NCI-H1694 (cell line): ENCODE data around the gene SLITRK2.

ENCODE experiments used
- DNase-seq: peaks from one replicate; lab custom pipeline; 2025; lab: John Stamatoyannopoulos, UW

SLITRK2 gene, protein sequence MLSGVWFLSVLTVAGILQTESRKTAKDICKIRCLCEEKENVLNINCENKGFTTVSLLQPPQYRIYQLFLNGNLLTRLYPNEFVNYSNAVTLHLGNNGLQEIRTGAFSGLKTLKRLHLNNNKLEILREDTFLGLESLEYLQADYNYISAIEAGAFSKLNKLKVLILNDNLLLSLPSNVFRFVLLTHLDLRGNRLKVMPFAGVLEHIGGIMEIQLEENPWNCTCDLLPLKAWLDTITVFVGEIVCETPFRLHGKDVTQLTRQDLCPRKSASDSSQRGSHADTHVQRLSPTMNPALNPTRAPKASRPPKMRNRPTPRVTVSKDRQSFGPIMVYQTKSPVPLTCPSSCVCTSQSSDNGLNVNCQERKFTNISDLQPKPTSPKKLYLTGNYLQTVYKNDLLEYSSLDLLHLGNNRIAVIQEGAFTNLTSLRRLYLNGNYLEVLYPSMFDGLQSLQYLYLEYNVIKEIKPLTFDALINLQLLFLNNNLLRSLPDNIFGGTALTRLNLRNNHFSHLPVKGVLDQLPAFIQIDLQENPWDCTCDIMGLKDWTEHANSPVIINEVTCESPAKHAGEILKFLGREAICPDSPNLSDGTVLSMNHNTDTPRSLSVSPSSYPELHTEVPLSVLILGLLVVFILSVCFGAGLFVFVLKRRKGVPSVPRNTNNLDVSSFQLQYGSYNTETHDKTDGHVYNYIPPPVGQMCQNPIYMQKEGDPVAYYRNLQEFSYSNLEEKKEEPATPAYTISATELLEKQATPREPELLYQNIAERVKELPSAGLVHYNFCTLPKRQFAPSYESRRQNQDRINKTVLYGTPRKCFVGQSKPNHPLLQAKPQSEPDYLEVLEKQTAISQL

DNA sequence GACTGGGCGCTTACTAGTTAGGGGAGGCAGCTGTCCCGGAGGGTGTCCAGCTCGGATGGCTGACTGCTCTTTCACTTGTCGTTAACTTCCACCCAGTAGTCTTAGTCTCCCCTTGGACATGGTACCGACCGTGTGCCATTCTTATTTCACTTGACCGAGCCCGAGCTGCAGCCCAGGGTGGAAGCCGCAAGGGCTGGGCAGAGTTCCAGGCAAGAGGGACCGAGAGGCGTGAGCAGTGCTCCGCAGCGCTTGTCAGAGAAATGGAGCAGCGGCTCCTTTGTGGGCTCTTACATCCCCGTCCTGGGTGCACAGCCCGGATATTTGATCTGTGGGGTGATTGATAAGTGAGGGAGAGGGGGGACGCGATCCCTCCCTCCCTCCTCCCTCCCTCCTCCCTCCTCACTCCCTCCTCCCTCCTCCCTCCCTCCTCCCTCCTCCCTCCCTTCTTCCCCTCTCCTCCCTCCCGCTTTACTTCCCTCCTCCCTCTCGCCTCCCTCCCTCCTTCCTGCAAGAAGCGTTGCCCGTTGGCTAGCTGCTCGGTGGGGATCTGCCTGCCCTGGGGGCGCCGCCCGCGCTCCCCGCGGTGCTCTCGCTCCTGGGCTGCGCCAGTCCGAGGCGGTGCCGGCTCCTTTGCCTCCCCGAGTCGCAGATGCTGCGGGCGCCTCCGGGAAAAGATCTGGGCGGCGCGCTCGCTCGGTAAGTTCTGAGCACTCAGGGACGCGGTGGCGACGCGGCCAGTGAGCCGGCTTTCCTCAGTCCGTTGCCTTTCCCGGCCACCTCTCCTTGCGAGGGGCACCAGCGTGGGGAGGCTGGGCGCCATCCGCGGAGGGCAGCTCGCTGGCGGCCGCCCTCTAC, at the start of gene SLITRK2:
SLITRK2 (plus strand) TSS at position 499 of the 855 bp plus-strand sequence. CDS start 4,597 bp downstream, outside the sequence.
- DNase-seq: no peak

DNA sequence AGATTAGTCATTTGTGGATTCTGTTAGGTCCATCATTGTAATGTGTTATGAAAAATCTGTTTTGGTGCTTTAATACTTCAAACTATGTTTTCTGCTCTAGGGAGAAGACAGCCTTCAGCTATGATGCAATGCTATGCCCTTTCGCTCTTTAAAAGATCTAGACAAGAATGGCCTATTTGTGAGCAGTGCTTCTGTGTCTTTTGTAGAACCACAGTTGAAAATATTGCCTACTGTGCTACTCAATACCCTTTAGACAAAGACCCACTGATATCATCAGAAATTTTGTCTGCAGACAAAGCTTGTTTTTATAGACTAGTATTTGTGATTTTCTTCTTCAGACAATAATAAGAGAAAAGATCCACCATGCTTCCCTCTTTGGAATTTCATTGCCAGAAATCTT, 44.6 kb upstream of the SLITRK2 start:
- no peak for DNase-seq

DNA sequence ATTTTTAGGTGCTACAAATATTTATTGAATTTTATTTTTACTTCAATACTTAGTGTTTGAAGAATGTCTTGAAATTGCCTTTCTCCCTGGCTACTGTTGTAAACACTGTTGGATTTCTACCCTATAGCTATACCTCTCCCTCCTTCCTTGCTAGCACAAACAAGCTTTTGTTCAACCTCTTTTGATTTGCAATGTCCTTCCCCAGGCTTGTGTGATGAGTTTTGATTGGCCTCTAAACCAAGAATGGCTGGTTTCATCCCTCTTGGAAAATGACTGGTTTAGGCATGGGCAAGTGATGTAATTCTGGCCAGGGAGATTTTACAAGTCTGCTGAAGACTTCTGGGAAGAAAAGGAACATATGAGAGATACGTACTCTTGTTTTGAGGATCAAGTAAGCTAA, 25.3 kb upstream of the SLITRK2 start:
- no peak for DNase-seq

DNA sequence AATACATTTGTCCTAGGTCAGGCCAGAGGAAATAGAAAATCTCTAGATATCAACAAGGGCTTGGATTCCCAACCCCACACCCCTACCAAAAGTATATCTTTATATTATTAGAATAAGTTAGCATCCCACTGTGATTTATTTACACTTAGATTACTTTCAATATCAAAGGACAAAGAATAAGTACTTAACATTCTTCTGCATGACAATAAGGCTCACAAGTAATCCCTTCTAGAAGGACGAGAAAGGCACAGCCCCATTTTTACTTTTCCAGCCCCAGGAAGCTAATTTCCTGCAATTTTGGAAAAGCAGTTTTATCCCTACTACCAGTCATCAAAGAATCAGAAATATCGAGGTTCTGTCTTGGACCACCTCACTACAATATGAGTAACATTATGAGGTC, 14.1 kb upstream of the SLITRK2 start:
- DNase-seq: no peak

DNA sequence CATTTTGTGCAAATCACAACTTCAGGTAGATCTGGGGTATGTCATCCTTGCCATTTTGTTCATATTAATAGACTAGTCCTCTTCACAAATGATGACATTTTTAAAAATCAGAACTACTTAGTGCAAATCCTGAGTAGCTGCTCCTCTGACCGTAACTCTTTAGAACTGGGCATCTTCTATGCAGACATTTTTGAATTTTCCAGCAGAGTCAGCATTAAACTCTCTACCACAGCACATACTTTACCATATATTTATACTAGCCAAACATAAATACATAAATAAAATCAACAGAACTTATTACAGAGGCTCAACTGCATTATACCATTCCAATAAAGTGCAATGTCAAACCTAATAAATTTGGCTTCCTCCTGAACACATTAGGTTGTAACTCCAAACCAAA, 4.5 kb upstream of the SLITRK2 start:
- DNase-seq: no peak

DNA sequence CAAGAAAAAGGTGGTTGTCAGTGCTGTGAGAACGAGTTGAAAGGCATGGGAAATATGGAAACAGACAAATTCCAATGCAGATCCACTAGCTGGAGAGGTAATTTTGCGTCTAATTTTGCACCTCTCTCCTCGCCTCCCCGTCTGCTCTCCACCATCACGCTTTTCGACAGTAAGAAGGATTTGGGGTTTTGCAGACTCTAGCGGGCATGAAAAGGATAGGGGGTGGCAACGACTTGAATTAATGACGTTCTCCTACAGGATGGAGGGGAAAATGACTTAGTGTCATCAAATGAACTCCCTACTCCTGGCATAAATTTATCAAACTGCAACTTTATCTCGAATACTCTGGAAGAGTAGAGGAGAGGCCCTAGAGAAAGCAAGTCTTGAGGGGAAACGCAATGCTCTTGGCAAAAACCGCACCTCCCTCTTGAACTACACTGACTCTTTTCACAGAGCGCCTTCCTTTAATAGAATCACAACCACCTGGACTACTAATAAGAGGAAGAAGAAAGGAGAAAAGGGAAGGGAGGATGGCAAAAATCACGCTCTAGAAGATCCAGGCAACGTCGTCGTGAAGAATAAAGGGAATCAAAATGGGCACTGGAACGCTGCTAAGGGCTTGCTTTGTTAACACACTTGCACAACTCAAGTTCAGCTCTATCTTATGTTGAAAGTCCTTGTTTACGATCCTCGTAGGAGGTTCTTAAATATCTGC, 871 bp upstream of the SLITRK2 start:
- DNase-seq: no peak

DNA sequence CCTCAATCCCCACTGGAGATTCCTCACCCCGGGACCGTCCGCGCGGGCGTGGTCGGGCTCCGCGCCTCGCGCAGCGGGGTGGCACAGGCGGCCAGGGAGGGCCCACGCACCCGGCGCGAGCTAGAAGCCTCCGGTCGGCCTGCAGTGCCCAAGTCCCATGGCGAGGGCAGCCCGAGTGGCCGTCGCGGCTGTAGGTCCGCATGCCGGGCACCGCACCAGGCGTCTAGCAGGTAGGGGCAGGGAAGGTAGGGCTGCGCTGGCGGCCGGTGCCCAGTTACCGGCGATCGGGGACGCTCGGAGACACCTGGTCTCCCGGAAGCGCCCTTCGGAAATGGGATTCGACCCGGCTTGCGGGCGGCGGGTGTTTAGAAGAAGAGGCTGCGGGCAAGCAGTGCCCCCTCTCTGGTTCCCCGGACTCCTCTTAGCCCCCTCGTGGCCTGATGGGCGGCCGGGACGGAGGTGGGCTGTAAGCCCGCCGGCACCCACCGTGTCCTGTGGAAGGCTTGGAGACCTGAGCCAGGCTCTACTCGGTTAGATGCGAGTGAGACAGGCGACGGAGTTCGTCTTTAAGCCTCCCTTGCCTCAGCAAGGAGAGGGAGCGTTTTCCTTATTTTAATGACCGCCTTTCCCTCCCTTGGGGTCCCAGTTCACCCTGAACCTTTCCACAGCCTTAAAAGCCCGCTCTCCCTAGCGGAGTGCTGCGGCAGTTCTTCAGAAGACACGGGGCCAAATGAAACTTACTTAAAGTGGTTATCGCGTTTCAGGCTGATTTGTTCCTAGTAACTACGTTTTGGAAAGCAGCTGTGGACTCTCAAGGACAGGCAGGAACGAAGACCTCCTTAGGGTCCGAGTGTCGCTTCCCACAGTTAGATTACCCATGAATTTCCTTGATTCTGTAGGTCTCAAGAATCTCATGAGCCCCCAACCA, 821 bp downstream of the SLITRK2 start:
- DNase-seq: no peak

DNA sequence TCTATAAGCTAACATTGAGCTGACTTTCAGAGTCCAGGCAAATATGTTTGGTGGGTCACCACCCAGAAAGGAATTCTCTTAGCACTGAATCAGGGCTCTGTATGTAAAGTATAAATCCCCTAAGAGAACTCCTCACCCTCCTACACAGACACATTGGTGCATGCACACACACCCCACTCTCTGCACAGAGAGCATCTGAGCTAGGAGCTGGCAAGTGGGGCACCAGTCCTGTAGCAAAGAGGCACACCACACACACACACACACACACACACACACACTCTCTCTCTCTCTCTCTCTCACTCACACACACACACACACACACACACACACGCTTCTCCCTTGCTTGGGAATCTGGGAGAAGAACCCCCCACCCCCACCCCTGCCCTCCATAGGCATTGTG, 3.2 kb downstream of the SLITRK2 start:
- no peak for DNase-seq

DNA sequence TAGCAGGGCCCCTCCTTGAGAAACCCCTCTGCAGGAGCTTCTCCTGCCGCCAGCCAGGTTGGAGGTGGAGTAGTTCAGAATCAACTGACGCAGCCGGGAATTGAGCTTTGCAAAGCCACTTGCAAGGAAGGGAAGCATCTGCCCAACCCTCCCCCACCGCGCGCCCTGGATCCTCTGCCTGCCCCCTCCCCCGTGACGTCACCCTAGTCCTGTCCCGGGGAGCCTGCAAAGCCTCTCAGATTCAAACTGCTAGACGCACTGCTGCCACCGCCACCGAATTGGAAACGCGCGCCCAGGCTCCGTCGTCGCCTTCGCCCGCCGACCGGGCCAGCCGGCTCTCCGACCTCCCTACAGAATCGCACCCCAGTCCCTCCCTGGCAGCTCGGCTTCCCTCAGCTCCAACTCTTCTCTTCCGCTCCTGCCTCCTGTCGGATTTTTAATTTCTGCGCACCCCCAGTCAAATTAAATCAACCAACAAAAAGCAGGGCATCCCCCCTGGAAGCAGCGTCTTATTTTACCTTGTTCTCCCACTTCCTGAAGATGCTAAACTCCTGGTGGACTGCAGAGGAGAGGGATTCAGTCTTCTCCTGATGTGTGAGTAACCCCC, 3.8 kb downstream of the SLITRK2 start:
- DNase-seq: no peak

DNA sequence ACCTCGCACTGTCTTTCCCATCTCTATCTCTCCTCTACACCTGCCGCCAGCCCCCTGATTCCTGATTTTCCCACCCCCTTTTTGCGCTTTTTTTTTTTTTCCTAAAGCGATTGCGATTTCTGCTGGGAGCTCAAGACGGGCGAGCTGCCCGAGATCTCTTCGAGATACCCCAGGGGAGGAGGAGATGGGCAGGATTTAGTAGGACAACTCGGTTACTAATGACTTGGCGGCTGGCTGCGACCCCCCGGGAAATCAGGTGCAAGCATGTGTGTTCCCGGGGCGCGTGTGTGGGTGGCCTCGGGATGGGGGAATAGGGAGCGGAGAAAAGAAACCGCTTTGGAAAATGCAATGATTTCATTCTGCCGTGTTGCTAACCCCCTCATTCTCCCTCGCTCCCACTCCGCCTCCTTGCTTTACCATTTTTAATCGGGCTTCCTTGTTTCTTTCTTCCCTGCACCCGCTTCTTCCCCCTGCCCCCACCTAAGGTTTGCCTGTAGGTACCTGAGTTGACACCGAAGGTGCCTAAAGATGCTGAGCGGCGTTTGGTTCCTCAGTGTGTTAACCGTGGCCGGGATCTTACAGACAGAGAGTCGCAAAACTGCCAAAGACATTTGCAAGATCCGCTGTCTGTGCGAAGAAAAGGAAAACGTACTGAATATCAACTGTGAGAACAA, 4.4 kb downstream of the SLITRK2 start:
- no peak for DNase-seq

DNA sequence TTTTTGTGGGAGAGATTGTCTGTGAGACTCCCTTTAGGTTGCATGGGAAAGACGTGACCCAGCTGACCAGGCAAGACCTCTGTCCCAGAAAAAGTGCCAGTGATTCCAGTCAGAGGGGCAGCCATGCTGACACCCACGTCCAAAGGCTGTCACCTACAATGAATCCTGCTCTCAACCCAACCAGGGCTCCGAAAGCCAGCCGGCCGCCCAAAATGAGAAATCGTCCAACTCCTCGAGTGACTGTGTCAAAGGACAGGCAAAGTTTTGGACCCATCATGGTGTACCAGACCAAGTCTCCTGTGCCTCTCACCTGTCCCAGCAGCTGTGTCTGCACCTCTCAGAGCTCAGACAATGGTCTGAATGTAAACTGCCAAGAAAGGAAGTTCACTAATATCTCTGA, 5.5 kb downstream of the SLITRK2 start:
- DNase-seq: no peak

DNA sequence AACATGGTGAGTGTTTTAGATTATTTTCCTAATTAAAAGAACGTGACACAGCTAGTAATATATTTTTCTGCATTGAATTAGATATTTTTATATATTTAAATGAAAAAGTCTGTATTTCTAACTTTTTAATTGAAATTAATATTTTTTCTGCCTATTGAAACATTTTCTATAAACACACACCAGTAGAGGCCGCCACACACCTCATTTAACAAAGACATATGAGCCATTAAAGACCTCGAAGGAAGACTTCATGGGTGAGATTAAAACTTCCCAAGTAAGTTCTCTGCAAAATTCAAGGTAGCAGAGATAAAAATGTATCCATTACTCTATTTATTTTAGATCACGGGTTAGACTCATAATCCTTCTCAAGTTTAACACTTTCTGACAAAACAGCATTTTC, 8.3 kb downstream of the SLITRK2 start:
- peak; percentile 4 for DNase-seq

DNA sequence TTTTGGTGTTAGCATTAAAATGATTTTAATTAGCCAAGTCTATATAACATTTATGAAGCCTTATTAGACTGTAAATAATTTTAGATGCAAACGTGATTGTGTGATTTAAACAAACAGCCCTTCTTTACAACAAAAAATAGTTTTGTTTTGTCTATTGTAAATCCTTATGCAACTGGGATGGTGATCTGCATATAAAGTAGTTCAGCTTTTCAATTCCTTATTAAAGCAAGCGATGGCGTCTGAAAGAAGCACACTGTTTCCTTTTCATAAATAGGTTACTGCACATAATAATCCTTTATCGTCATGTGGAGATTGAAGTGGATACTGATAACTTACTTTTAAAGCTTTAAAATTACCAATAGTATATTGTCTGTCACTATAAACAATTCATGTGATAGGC, 8.8 kb downstream of the SLITRK2 start:
- DNase-seq: no peak

DNA sequence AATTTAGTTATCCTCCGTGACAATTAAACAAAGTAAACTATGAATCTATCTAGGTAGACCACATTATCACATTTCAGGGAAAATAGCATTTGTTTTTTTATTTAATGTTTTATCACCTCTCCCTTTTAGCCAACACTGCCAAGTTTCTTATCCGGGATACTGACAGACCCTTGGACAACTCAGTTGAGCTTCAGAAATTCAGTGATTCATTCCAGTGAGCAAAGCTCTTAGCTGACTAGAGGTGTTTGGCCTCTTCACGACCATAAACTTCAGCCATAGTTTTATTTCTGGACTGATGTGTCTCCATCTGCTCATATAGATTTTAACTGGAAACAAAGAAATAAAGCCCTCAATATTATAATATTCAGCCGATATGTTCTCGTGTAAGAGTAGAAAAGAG, 15.2 kb downstream of the SLITRK2 start:
- no peak for DNase-seq

DNA sequence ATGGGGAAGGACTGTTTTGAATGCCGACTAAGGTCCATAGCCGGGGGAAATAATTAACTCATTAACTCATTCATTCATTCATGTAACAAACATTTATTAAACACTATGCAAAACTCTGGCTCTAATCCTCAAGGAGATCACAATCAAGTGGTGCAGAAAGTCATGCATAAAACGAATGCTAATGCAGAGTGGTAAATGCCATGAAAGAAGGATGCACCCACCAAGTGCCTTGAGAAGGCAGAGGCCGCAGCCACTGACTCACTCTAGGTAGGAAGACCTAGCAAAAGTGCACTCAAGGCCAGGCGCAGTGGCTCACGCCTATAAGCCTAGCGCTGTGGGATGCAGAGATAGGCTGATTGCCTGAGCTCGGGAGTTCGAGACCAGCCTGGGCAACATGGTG, 22.9 kb downstream of the SLITRK2 start:
- DNase-seq: no peak

DNA sequence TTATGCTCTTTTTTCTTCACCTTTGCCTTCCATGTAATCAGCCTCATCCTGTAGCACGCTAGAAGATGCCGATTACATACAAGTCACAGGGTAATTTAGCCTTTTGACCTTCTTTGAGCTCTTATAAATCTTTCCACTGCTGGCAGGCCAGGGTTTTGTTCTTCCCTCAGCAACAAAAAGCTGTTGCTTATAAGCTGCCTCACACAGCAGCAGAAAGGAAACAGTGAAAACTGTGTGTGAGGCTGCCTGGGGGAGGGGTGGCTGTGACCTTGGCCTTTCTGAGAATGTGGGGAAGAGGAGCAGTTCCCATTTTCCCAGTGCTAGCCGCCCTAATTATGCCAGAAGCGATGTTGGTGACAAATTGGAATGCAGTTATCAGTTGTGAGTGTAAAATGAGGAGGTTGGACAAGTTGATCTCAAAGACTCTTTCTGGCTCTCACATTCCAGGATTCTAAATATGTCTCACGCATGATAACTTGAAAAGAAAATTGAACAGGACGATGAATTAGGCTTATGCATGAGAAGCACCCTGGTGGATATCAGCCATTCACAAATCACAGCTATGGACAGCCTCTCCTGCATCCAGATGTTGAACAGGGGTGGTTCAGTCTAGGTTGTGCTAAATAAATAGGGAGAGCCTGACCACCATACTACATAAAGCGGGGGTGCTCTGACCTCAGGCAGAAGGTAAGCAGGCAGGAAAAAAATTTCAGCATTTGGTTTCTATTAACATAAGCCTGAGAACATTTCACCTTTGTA, 25.7 kb downstream of the SLITRK2 start:
- DNase-seq: no peak

DNA sequence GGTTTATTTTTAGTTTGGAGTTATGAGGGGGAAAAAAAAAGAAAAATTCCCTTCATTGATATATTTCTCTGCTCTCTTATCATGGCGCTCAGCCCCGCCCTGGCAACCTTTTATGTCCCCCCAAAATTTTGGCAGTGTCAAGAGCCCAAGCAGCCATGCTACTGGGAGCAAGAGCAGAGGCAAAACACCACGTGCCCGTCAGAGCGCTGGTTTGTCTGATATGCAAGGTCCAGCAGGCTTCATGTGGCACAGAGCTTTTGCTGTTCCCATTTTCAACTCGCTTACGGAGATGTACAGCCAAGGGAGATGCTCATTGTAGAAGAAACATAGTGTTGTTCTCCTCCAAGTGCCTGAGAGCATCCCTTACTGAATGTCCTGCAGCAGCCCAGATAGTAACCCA, 27.3 kb downstream of the SLITRK2 start:
- no peak for DNase-seq

DNA sequence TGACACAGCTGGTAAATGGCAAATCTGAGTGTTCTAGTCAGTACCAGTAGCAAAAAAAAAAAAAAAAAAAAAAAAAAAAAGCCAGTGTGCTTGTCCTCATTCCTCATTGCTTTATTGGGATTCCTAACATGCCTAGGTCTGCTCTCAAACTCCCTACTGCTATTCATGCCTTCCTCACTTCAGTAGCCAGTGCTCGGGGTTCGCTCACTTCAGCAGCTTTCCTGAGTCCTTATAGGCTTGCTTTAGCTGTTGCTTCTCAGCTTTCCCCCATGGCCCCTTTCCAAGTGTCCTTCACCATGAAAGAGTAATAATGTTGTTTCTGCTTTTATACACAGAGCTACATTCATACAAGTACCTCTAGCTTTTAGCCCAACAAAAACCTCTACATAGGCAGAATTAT, 30.8 kb downstream of the SLITRK2 start:
- no peak for DNase-seq

DNA sequence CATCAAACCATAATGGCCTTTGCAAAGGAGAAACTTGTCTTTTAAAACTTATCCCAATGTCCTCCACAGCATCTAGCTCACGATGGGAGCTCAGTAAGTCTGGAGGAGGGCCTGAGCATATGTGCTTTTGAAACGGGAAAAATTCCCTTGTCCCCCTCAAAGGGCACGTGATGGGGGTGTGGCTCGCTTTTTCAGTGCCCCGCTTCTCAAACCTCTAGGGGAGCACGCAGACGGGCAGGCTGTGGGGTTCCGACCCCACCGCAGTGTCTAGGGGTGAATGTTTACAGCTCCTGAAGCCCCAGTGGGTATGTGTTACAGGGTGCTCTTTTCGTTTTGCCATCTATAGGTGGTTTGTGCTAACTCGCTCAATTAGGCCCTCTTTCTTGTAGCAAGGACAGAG, 31.2 kb downstream of the SLITRK2 start:
- no peak for DNase-seq
